DMS153 (cell line): ENCODE data around the gene SPINK13.
"Not testable (repeated sequence)": the region's sequence is repeated elsewhere in the genome, so short reads cannot be mapped to it uniquely, and the experiment has no call there.

Experiments
- DNase-seq: peaks from one replicate; lab custom pipeline; 2025; lab: John Stamatoyannopoulos, UW

Gene SPINK13

DNA sequence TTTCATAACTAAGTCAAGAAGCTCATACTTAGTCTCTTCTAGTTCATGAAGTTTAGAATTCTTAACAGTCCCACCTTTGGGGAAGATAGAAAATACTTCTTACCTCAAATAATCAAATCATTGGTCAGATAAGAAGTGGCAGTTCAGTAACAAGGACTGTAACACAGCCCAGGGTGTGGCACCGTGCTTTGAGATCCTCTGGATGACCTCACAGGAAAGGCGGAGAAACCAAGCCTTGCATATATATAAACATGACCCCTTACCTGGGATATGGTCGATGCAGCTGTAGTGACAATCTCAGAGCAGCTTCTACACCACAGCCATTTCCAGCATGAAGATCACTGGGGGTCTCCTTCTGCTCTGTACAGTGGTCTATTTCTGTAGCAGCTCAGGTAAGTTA lies 43.6 kb downstream of the SPINK13 start, which contains the start of gene SPINK7:
Gene SPINK7 (plus strand): TSS at position 271 of the 400 bp plus-strand sequence. CDS start 61 bp downstream, at position 332.
- DNase-seq, result no peak

DNA sequence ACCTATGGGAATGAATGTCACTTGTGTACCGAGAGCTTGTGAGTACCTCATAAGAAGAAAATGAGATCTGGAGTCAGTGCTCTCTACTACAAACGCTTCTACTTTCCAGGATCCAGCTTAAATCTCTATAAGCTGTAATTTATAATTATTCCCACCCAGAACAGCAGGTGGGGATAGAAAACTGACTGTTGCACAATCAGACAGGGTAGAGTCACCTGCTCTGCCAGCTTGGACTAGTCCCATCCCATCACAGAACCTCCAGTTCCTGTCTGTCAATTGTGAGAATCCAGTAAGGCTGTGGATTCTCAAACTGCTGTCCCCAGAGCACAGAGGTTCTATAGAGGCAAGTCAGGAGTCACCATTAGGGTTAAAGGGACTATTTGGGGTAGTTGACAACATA lies 45.6 kb downstream of the SPINK13 start:
- no peak for DNase-seq

DNA sequence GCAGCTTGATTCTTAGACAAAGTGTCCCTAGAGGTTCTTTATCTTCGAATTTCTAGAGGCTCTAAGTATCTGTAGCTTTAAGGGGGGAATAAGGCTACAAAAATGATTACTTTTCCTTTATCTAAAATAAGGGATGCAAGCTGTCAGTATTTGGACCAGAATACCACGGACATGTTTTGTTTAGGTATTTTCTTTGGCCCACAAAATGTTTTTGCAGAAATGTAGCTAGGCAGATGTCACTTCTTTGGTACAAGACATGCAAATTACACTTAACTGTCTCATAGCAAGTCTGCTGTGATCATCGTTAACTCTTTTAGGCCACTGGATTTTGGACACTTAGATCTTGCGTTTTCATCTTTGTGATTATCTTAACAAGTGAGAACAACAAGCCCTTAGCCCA lies 46.1 kb downstream of the SPINK13 start:
- no peak for DNase-seq

DNA sequence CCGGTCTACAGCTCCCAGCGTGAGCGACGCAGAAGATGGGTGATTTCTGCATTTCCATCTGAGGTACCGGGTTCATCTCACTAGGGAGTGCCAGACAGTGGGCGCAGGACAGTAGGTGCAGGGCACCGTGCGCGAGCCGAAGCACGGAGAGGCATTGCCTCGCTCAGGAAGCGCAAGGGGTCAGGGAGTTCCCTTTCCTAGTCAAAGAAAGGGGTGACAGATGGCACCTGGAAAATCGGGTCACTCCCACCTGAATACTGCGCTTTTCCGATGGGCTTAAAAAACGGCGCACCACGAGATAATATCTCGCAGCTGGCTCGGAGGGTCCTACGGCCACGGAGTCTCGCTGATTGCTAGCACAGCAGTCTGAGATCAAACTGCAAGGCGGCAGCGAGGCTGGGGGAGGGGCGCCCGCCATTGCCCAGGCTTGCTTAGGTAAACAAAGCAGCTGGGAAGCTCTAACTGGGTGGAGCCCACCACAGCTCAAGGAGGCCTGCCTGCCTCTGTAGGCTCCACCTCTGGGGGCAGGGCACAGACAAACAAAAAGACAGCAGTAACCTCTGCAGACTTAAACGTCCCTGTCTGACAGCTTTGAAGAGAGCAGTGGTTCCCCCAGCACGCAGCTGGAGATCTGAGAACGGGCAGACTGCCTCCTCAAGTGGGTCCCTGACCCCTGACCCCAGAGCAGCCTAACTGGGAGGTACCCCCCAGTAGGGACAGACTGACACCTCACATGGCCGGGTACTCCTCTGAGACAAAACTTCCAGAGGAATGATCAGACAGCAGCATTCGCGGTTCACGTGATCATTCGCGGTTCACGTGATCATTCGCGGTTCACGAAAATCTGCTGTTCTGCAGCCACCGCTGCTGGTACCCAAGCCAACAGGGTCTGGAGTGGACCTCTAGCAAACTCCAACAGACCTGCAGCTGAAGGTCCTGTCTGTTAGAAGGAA lies 51.7 kb downstream of the SPINK13 start:
- not testable (repeated sequence) for DNase-seq

DNA sequence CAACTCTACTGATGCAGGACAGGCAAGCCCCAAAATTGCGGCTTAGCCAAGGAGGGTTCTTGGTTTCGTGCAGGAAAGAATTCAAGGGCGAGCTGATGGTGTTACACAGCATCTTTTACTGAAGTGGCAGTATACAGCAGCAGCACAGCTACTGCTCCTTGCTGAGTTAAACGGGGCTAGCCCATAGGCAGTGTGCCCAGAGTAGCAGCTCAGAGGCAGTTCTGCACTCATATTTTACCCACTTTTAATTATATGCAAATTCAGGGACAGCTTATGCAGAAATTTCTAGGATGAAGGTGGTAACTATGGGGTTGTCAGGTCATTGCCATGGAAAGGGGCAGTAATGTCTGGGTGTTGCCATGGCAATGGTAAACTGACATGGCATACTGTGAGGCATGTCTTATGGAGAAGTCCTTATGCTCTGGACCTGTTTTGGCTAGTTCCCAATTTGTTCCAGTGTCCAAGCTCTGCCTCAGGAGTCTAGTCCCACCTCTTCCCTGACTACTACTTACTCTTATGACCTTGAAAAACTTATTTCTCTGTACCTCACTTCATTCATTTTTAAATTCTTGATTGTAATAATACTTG lies 64.8 kb downstream of the SPINK13 start:
- no peak for DNase-seq

DNA sequence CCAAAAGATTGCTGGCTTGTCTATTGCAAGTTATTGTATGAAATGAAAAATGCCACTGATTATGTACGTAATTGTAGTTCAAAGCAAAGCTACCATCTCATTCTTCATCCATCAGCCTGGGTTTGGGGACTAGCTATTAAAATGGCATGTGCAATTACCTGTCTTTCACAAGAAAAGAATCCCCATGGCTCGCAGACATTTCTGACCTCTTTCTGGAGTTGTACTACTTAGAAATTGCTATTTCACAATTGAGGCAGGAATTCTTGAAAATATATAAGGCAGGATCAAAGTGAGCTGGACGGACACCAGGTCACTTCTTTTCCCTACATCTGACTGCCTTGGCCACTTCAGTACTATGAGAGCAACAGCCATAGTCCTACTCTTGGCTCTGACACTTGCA lies 66.7 kb downstream of the SPINK13 start, which contains the start of gene SPINK9:
Gene SPINK9 (plus strand): TSS at position 301 of the 400 bp plus-strand sequence. CDS start 55 bp downstream, at position 356.
- no peak for DNase-seq
